Stomach smooth muscle (tissue), 2 donors: Measurements from ENCODE around the gene SLFN13.
"Not testable (repeated sequence)": the region's sequence is repeated elsewhere in the genome, so short reads cannot be mapped to it uniquely, and the experiment has no call there.

ENCODE experiments used
- H3K27ac ChIP-seq: one replicate; pipeline ENCODE4 v1.7.0; 2013; ENCODE audit warnings: mild to moderate bottlenecking, low read length, inconsistent platforms
- H3K27me3 ChIP-seq, 2 donors: one replicate each; pipeline ENCODE4 v1.7.0; 2013; ENCODE audit warnings: low read length in 2 of 2; ENCODE audit not compliant: insufficient read depth in 2 of 2, control insufficient read depth in 1 of 2
- H3K36me3 ChIP-seq, 2 donors: one replicate each; pipeline ENCODE4 v1.7.0; 2013; ENCODE audit warnings: low read length in 2 of 2; ENCODE audit not compliant: control insufficient read depth in 2 of 2, insufficient read depth in 2 of 2
- H3K4me1 ChIP-seq: one replicate; pipeline ENCODE4 v1.7.0; 2013; ENCODE audit warnings: low read length; ENCODE audit not compliant: control insufficient read depth, insufficient read depth
- H3K4me3 ChIP-seq, 2 donors: one replicate each; pipeline ENCODE4 v1.7.0; 2013; ENCODE audit warnings: low read length in 2 of 2
- H3K9ac ChIP-seq, 2 donors: one replicate each; pipeline ENCODE4 v1.7.0; 2013; ENCODE audit warnings: low read length in 2 of 2, mild to moderate bottlenecking in 1 of 2
- H3K9me3 ChIP-seq, 2 donors: one replicate each; pipeline ENCODE4 v1.7.0; 2013; ENCODE audit warnings: low read length in 2 of 2; ENCODE audit not compliant: control insufficient read depth in 2 of 2
- donor health status: healthy.
- donor health status: Pancreatic carcinoma.

The SLFN13 gene

DNA sequence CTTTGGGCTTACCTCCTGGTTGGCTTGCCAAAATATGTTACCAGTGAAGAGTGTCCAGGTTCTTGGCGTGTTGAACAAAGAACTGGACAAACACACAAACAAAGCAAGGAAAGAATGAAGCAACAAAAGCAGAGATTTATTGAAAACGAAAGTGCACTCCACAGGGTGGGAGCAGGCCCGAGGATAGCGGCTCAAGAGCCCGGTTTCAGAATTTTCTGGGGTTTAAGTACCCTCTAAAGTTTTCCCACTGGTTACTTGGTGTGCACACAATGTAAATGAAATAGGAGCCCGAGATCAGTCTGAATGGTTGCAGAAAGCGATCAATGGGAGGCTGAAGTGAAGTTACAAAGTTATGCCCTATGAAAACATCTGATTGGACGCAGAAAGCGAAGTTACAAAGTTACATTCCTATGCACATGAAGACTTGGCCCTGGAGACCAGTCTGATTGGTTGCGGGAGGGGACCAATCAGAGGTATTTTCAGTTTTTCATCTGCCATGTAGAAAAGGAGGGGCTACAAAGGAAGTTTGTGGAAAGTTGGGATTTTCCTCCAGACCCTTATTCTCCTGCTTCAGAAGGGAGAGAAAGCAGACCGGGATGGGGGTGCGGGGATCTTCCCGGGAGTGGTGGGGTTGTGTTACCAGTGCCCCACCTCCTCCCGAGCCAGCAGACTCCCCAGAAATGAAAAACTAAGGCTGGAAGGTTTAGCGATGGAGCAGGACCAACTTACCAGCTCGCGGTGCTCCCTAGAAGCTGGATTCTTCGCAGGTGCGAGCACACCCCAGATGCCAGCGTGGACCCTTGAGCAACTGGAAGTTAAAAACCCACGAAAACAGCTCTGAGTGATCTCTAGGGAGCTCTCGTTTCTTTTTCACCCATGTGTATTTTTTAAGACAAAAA is 16.1 kb downstream of the SLFN13 start, which contains the start of gene SLFN12:
Gene SLFN12 (minus strand): TSS at position 325 of the 899 bp plus-strand sequence. CDS start 9,472 bp downstream, outside the sequence.
- H3K27me3 ChIP-seq: peaks cover 2% of the 10 kb centered on the region in 2 donors
- H3K9ac ChIP-seq: peak within 1 kb of the TSS; percentile 81 to 87
- H3K9me3 ChIP-seq: no peaks in the 10 kb centered on the region
- H3K27ac ChIP-seq: peak within 1 kb of the TSS; percentile 80
- peak within 1 kb of the TSS; percentile 83 to 88 for H3K4me3 ChIP-seq
- peaks cover 16% of the 10 kb centered on the region for H3K4me1 ChIP-seq
- no peaks in the 10 kb centered on the region for H3K36me3 ChIP-seq

DNA sequence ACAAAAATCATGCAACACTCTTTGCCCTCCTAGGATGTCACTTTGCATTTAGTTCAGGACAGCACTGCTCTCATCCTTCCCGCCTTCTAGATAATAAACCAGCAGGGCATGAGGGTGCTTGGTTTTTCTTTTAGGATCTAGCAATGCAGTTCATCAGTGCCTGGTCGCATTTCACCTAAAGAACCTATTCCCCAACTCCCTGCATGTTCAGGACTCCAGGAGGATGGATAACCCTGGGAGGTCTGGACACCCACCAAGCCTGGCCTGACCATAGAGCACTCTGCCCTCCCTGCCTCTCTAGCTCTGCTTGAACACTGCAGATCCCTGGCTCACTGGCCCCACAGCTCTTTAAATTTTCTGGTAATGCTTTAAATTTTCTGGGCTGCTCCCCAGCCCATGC is 18.9 kb downstream of the SLFN13 start:
- Histone ChIP-seq H3K4me1 (peaks cover 16% of the 10 kb centered on the region), H3K27me3 (peaks cover 0 to 2% of the 10 kb centered on the region in 2 donors), H3K4me3 (no peak overlapping the region)

DNA sequence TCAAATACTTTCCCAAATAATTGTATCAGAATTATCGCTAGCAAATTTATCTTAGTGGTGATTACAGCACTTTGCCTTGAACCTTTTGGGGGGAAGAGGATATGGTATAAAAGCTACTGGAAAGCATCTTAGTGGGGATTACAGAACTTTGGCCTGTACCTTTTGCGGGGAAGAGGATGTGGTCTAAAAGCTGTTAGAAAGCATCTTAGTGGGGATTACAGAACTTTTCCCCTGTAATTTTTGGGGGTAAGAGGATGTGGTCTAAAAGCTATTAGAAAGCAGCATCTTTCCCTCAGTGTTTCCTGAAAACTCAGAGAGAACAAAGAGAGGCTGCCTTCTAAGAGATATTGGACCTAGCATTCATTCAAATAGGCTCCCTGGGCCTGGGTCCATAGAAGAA is 20.3 kb downstream of the SLFN13 start:
- Histone ChIP-seq H3K36me3 (no peaks in the 10 kb centered on the region), H3K9ac (no peak overlapping the region), H3K4me1 (peaks cover 7% of the 10 kb centered on the region), H3K4me3 (no peak overlapping the region), H3K27me3 (peaks cover 0 to 2% of the 10 kb centered on the region in 2 donors), H3K27ac (no peak overlapping the region), H3K9me3 (no peaks in the 10 kb centered on the region)

More for the DNA sequence above, 18.9 kb downstream of the SLFN13 start:
- Histone ChIP-seq H3K36me3 (no peaks in the 10 kb centered on the region), H3K27ac (no peak overlapping the region), H3K9ac (no peak overlapping the region), H3K9me3 (no peaks in the 10 kb centered on the region)

DNA sequence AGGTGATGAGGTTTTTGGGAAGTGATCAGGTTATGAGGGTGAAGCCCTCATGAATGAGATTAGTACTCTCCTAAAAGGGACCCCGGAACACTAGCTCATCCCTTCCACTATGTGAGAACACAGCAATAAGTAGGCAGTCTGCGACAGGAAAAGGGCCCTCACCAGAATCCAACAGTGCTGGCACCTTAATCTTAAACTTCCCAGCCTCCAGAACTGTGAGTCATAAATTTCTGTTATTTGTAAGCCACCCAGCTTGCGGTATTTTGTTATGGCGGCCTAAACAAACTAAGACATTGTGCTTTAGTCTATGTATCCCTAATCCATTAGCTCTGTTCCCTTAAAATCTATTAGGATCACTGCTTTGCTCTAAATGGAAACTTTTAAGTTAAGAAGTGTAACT is 24.8 kb downstream of the SLFN13 start:
- Histone ChIP-seq H3K4me1 (no peaks in the 10 kb centered on the region), H3K9ac (no peak overlapping the region), H3K36me3 (no peaks in the 10 kb centered on the region), H3K9me3 (no peaks in the 10 kb centered on the region), H3K27ac (no peak overlapping the region), H3K4me3 (no peak overlapping the region), H3K27me3 (no peaks in the 10 kb centered on the region)

DNA sequence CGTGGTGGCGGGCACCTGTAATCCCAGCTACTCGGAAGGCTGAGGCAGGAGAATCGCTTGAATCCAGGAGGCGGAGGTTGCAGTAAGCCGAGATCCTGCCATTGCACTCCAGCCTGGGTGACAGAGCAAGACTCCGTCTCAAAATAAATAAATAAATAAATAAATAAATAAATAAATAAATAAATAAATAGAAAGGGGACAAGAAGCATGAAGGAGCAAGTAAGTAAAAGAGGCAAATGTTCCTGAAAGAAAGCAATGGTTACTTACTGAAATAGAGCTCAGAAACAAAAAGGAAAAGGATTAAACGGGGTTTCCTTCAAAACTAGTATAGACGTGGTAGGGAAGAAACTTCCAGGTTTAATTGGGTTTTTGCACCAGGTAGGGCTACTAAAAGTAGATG is 27.5 kb downstream of the SLFN13 start:
- not testable (repeated sequence) for H3K9me3 ChIP-seq, H3K27ac ChIP-seq, H3K4me3 ChIP-seq, H3K27me3 ChIP-seq, H3K9ac ChIP-seq, H3K4me1 ChIP-seq, H3K36me3 ChIP-seq

DNA sequence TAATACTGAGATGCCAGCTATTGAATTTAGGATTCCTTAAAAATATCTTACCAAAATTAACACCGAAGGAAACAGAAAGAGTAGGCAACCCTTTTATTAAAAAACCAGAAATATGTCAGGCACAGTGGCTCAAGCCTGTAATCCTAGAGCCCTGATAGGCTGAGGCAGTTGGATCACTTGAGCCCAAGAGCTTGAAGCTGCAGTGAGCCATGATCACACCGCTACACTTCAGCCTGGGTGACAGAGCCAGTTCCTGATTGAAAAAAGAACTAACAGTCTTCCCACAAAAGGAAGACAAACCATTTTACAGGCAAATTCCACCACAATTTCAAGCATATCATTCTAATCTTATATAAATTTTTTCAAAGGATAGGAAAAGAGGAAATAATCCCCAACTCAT is 31.9 kb downstream of the SLFN13 start:
- Histone ChIP-seq H3K27me3 (no peaks in the 10 kb centered on the region), H3K4me3 (no peak overlapping the region), H3K36me3 (peaks cover 0 to 4% of the 10 kb centered on the region in 2 donors), H3K9ac (no peak overlapping the region), H3K9me3 (no peaks in the 10 kb centered on the region), H3K4me1 (no peaks in the 10 kb centered on the region), H3K27ac (no peak overlapping the region)

DNA sequence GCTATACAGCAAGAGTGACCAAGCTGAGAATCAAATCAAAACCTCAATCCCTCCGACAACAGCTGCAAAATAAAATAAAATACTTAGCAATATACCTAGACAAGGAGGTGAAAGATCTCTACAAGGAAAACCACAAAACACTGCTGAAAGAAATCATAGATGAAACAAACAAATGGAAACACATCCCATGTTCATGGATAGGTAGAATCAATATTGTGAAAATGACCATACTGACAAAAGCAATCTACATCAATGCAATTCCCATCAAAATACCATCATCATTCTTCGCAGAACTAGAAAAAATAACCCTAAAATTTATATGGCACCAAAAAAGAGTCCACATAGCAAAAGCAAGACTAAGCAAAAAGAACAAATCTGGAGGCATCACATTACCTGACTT is 33.9 kb downstream of the SLFN13 start:
- not testable (repeated sequence) for H3K9me3 ChIP-seq, H3K4me1 ChIP-seq, H3K27ac ChIP-seq, H3K27me3 ChIP-seq, H3K9ac ChIP-seq, H3K4me3 ChIP-seq
- peaks cover 4 to 13% of the 10 kb centered on the region in 2 donors for H3K36me3 ChIP-seq

DNA sequence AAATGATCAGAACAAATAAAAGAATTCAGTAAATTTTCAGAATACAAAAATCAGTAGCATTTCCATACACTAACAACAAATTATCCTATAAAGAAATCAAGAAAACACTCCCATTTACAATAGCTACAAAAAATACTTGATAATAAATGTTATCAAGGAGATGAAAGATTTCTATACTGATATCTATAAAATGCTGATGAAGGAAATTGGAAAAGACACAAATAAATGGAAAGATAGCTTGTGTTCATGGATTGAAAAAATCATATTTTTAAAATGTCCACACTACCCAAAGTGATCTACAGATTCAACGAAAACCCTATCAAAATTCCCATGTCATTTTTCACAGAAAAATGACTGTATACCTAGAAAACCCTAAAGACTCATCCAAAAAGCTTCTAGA is 34.3 kb downstream of the SLFN13 start:
- Histone ChIP-seq H3K27me3 (no peaks in the 10 kb centered on the region), H3K4me1 (no peaks in the 10 kb centered on the region), H3K4me3 (no peak overlapping the region), H3K27ac (no peak overlapping the region), H3K36me3 (peaks cover 4 to 13% of the 10 kb centered on the region in 2 donors), H3K9me3 (no peaks in the 10 kb centered on the region), H3K9ac (no peak overlapping the region)

DNA sequence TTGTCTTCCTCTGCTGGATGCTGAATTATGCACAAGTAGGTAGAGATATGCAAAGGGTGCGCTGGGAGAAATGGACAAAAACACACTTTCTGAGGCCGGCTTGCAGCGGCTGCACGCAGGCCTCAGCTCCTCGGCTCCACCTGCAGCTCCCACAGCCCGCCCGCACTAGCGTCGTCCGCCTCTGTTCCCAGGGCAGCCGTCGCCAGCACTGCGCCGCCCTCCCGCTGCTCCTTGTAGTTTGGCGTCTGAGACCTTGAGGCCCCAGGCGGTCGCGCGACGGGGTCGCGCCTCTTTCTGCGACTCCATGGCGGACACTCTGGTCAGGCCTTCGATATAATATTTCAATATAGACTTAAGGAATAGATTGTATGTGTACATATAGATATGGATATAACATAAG is 41.0 kb downstream of the SLFN13 start:
- Histone ChIP-seq H3K36me3 (peaks cover 0 to 16% of the 10 kb centered on the region in 2 donors), H3K4me1 (no peaks in the 10 kb centered on the region), H3K27me3 (no peaks in the 10 kb centered on the region), H3K9me3 (peaks cover 0 to 3% of the 10 kb centered on the region in 2 donors), H3K27ac (no peak overlapping the region), H3K4me3 (no peak overlapping the region), H3K9ac (no peak overlapping the region)

DNA sequence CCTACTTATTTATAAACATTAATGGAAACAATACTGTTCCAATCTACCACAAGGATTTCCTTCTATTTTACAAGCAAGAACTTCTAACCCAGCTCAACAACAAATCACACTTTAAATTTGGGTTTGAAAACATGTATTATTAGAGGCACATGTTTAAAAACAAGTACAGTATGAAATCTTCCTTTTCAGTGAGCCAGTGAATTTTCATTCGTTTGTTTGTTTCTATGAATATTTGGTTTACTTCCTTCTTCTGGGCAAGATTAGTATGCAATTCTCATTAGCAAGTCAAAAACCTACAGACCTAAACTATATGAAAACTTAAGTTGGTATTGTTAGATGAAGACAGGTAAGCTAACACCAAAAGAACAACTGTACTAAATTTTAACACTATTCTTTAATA is 42.0 kb downstream of the SLFN13 start:
- Histone ChIP-seq H3K36me3 (peaks cover 0 to 16% of the 10 kb centered on the region in 2 donors), H3K4me3 (no peak overlapping the region), H3K27ac (no peak overlapping the region), H3K4me1 (no peaks in the 10 kb centered on the region), H3K9me3 (peaks cover 0 to 3% of the 10 kb centered on the region in 2 donors), H3K27me3 (no peaks in the 10 kb centered on the region), H3K9ac (no peak overlapping the region)

DNA sequence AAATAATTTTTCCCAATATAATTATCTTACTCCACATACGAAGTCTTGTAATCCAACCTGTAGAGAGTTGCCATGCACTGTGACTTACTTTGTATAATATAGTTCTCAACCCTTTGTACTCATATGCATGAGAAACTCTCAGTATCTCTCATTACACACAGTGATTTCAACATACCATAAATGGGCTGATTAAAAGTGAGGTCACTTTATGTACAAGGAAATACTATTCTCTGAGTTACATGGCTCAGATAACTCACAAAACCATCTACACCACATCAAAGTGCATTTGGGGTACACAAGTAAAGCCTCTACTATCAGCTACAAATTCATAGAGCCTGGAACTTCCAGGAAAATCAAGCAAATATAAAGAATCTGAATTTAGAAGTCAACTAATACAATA is 44.2 kb downstream of the SLFN13 start:
- H3K27ac ChIP-seq: no peak overlapping the region
- H3K9ac ChIP-seq: no peak overlapping the region
- H3K27me3 ChIP-seq: no peaks in the 10 kb centered on the region
- H3K4me3 ChIP-seq: no peak overlapping the region
- H3K36me3 ChIP-seq: peaks cover 0 to 4% of the 10 kb centered on the region in 2 donors
- H3K9me3 ChIP-seq: peaks cover 0 to 3% of the 10 kb centered on the region in 2 donors
- H3K4me1 ChIP-seq: no peaks in the 10 kb centered on the region
